Glomerular visceral epithelial cell (primary cell): ENCODE data around the gene MECP2.
"Not testable (repeated sequence)": the region's sequence is repeated elsewhere in the genome, so short reads cannot be mapped to it uniquely, and the experiment has no call there.

Experiments used
- DNase-seq: peaks from one replicate; pipeline ENCODE4 v3.0.0-alpha.2; 2016; ENCODE audit errors: extremely low spot score

MECP2 gene

GRCh38 chrX:154017766-154018517 is 79.6 kb downstream of the MECP2 start:
- no peak for DNase-seq

GRCh38 chrX:154016366-154017076 is 81.0 kb downstream of the MECP2 start:
- no peak for DNase-seq

GRCh38 chrX:154015581-154016264 is 81.8 kb downstream of the MECP2 start:
- DNase-seq, result no peak

GRCh38 chrX:154014429-154015380 is 82.8 kb downstream of the MECP2 start:
- DNase-seq, result no peak

GRCh38 chrX:154013614-154014360 is 83.7 kb downstream of the MECP2 start:
- peak; percentile 30 for DNase-seq

GRCh38 chrX:154013001-154013421 is 84.5 kb downstream of the MECP2 start:
- no peak for DNase-seq

GRCh38 chrX:154012336-154012991 is 85.1 kb downstream of the MECP2 start:
- no peak for DNase-seq

GRCh38 chrX:154011376-154012335 is 85.9 kb downstream of the MECP2 start:
- DNase-seq, result no peak

- no peak for DNase-seq
Observed at GRCh38 chrX:154010330-154011087, 87.0 kb downstream of the MECP2 start.

GRCh38 chrX:154008521-154008920 is 89.0 kb downstream of the MECP2 start:
- DNase-seq, result no peak

GRCh38 chrX:154006947-154007346 is 90.6 kb downstream of the MECP2 start:
- no peak for DNase-seq

- no peak for DNase-seq
Observed at GRCh38 chrX:154004315-154004714, 93.2 kb downstream of the MECP2 start.

GRCh38 chrX:154002215-154002719 is 95.2 kb downstream of the MECP2 start:
- DNase-seq, result peak; percentile 57

GRCh38 chrX:154000051-154000450 is 97.5 kb downstream of the MECP2 start:
- no peak for DNase-seq

GRCh38 chrX:153999359-154000037 is 98.0 kb downstream of the MECP2 start:
- DNase-seq, result no peak

GRCh38 chrX:153995504-153995903 is 102.0 kb downstream of the MECP2 start:
- DNase-seq, result no peak

GRCh38 chrX:153994398-153994797 is 103.1 kb downstream of the MECP2 start:
- DNase-seq, result not testable (repeated sequence)
